Measurements from ENCODE around the gene SLAMF8. TPM values are rescaled to one million over a fixed set of nuclear protein-coding genes. Genes with fewer than 3 reads are reported as not detected.

SLAMF8 gene
- total RNA-seq, 1 experiment from 2014 or later = not detected

GRCh38 chr1:159857889-159858288, 31.2 kb downstream of the SLAMF8 start:
- no TSS peak for BruUV-seq (replicated peaks)
- DNase-seq (ENCODE audit: unreplicated experiment) = no peak
- ChIA-PET POLR2A (interaction anchor here (9.6 kb wide), 1 partner anchor 11 kb away, joined by 80 read pairs; no protein-coding TSS in a partner anchor), CTCF (interaction anchor here (0.5 to 3.8 kb wide), 9 partner anchors 12 to 161 kb away, joined by 3 to 49 read pairs (median 5); partner anchors contain the start of gene FCRL6)
- Mint-ChIP-seq H3K27ac (ENCODE audit: low read depth, unreplicated experiment) (no peak overlapping the region), H3K4me3 (ENCODE audit: unreplicated experiment) (no peak overlapping the region), H3K36me3 (ENCODE audit: insufficient read depth, unreplicated experiment) (no peaks in the 10 kb centered on the region), H3K9me3 (ENCODE audit: unreplicated experiment) (no peaks in the 10 kb centered on the region), H3K4me1 (ENCODE audit: insufficient read depth, unreplicated experiment) (peaks cover 24% of the 10 kb centered on the region), H3K27me3 (ENCODE audit: insufficient read depth, unreplicated experiment) (no peaks in the 10 kb centered on the region)
- intact Hi-C loops (cut with micrococcal nuclease) = no loop called here
- TF ChIP-seq CTCF (IDR thresholded peaks at IDR 0.05; ENCODE audit: unreplicated experiment) = no peak

DNA sequence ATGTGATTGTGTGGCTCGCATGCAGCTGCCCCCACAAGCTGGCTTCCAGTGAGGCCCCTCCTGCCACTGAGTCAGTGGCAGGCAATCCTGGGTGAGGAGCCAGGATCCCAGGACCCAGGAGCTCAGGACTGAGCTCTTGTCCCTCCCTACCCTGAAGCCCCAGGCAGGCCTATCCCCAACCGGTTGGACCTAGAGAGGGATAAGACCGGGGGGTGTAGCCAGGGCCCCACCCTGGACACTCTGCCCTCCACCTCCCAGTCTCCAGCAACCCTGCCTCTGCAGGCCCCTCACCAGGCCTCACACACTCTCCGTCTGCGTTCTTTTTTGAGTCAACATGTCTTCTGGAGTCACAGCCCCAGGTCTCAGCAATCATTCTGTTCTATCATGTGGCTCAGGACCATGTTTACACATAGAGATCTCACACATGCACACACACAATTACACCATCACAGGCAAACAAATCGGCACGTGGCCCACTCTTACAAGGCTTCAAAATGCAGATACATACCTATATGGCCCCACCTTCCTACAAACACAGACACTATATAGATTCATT, 33.2 kb downstream of the SLAMF8 start:
- BruUV-seq (replicated peaks) = no TSS peak
- H3K4me1 Mint-ChIP-seq (ENCODE audit: insufficient read depth, unreplicated experiment) = peaks cover 13% of the 10 kb centered on the region
- CTCF ChIA-PET = interaction anchor here (0.7 to 4.8 kb wide), 4 partner anchors 9 to 62 kb away, joined by 3 to 30 read pairs (median 4); no protein-coding TSS in a partner anchor
- H3K36me3 Mint-ChIP-seq (ENCODE audit: insufficient read depth, unreplicated experiment) = no peaks in the 10 kb centered on the region
- TF ChIP-seq CTCF (IDR thresholded peaks at IDR 0.05; ENCODE audit: unreplicated experiment) = no peak
- intact Hi-C loops (cut with micrococcal nuclease) = no loop called here
- H3K4me3 Mint-ChIP-seq (ENCODE audit: unreplicated experiment) = no peak overlapping the region
- H3K9me3 Mint-ChIP-seq (ENCODE audit: unreplicated experiment) = no peaks in the 10 kb centered on the region
- H3K27me3 Mint-ChIP-seq (ENCODE audit: insufficient read depth, unreplicated experiment) = no peaks in the 10 kb centered on the region
- H3K27ac Mint-ChIP-seq (ENCODE audit: low read depth, unreplicated experiment) = no peak overlapping the region
- no peak for DNase-seq (ENCODE audit: unreplicated experiment)
- POLR2A ChIA-PET = interaction anchor here (0.6 to 1.0 kb wide), 3 partner anchors 8 to 718 kb away, joined by 3 to 4 read pairs (median 3); no protein-coding TSS in a partner anchor

- DNase-seq (ENCODE audit: unreplicated experiment) = no peak
- ChIA-PET CTCF (interaction anchor here (0.9 to 4.8 kb wide), 3 partner anchors 19 to 62 kb away, joined by 3 to 30 read pairs (median 19); no protein-coding TSS in a partner anchor), POLR2A (interaction anchor here (0.6 to 1.0 kb wide), 2 partner anchors 9 to 718 kb away, joined by 3 to 4 read pairs; no protein-coding TSS in a partner anchor)
- BruUV-seq (replicated peaks) = no TSS peak
- H3K4me3 Mint-ChIP-seq (ENCODE audit: unreplicated experiment) = no peak overlapping the region
- no peaks in the 10 kb centered on the region for H3K9me3 Mint-ChIP-seq (ENCODE audit: unreplicated experiment)
- TF ChIP-seq CTCF (IDR thresholded peaks at IDR 0.05; ENCODE audit: unreplicated experiment) = no peak
- no peak overlapping the region for H3K27ac Mint-ChIP-seq (ENCODE audit: low read depth, unreplicated experiment)
- no peaks in the 10 kb centered on the region for H3K36me3 Mint-ChIP-seq (ENCODE audit: insufficient read depth, unreplicated experiment)
- peaks cover 6% of the 10 kb centered on the region for H3K4me1 Mint-ChIP-seq (ENCODE audit: insufficient read depth, unreplicated experiment)
- no peaks in the 10 kb centered on the region for H3K27me3 Mint-ChIP-seq (ENCODE audit: insufficient read depth, unreplicated experiment)
- intact Hi-C loops (cut with micrococcal nuclease) = no loop called here
Measured at GRCh38 chr1:159860456-159860855, 33.8 kb downstream of the SLAMF8 start.

DNA sequence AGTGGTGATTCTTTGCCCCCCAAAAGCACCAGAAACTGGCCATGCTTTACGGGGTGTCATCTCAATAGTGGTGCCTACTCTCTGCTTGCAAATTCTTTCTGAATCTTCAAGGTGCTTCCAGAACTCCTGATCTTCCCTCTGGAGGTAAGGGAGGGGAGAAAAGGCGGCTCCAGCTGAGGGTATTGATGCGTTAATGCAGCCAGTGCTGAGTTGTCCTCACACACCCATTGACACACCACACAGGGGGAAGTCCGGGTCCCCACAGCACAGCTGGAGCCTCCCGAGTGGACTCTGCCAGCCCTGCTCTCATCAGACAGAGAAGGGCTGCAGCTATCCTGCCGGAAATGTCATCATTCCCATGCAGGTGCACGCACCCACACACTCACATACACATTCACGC, 34.5 kb downstream of the SLAMF8 start:
- no peaks in the 10 kb centered on the region for H3K36me3 Mint-ChIP-seq (ENCODE audit: insufficient read depth, unreplicated experiment)
- no peak for DNase-seq (ENCODE audit: unreplicated experiment)
- intact Hi-C loops (cut with micrococcal nuclease) = no loop called here
- no peak overlapping the region for H3K27ac Mint-ChIP-seq (ENCODE audit: low read depth, unreplicated experiment)
- no peak overlapping the region for H3K4me3 Mint-ChIP-seq (ENCODE audit: unreplicated experiment)
- no peaks in the 10 kb centered on the region for H3K27me3 Mint-ChIP-seq (ENCODE audit: insufficient read depth, unreplicated experiment)
- H3K9me3 Mint-ChIP-seq (ENCODE audit: unreplicated experiment) = no peaks in the 10 kb centered on the region
- ChIA-PET CTCF (interaction anchor here (3.0 to 4.8 kb wide), 2 partner anchors 30 to 63 kb away, joined by 19 to 30 read pairs; no protein-coding TSS in a partner anchor), POLR2A (no interaction called here)
- no TSS peak for BruUV-seq (replicated peaks)
- TF ChIP-seq CTCF (IDR thresholded peaks at IDR 0.05; ENCODE audit: unreplicated experiment) = no peak
- peaks cover 9% of the 10 kb centered on the region for H3K4me1 Mint-ChIP-seq (ENCODE audit: insufficient read depth, unreplicated experiment)
